ENCODE data around the gene TDRD6. TPM values are rescaled to one million over a fixed set of nuclear protein-coding genes. Genes with fewer than 3 reads are reported as not detected.
"Not testable (repeated sequence)": the region's sequence is repeated elsewhere in the genome, so short reads cannot be mapped to it uniquely, and the experiment has no call there.

Gene TDRD6
- total RNA-seq, 2 experiments from 2014 or later = not detected

DNA sequence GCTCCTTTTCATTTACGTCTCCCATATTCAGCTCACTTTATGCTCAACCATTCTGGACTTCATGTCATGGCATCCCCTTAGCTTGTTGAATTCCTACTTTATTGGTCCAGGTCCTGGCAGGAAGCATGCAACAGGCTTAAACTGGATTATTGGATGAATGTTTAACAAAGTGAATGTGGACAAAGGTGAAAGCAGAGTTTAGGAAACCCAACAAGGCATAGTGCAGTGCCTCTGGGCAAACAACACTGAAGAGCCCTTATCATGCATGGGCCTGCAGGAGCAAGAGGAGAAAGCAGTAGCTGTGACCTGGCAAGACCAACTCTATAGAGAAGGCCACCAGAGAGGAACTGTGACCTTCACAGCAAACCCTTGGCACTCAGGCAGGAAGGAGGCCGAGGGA lies 53.8 kb downstream of the TDRD6 start:
- Mint-ChIP-seq H3K4me3 (no peak overlapping the region), H3K27ac (no peak overlapping the region), H3K4me1 (no peaks in the 10 kb centered on the region), H3K36me3 (no peaks in the 10 kb centered on the region), H3K27me3 (peaks cover 32% of the 10 kb centered on the region), H3K9me3 (ENCODE audit: low read depth) (no peaks in the 10 kb centered on the region)
- DNase-seq = no peak
- CTCF ChIA-PET = no interaction called here
- ATAC-seq = no peak

GRCh38 chr6:46741910-46742309 lies 54.2 kb downstream of the TDRD6 start:
- Mint-ChIP-seq H3K4me3 (no peak overlapping the region), H3K36me3 (no peaks in the 10 kb centered on the region), H3K27ac (no peak overlapping the region), H3K27me3 (peaks cover 30% of the 10 kb centered on the region), H3K9me3 (ENCODE audit: low read depth) (no peaks in the 10 kb centered on the region), H3K4me1 (no peaks in the 10 kb centered on the region)
- DNase-seq (no peak), ATAC-seq (no peak)
- CTCF ChIA-PET = no interaction called here

- no peaks in the 10 kb centered on the region for H3K4me1 Mint-ChIP-seq
- no peak overlapping the region for H3K4me3 Mint-ChIP-seq
- ATAC-seq = no peak
- H3K36me3 Mint-ChIP-seq = no peaks in the 10 kb centered on the region
- H3K27ac Mint-ChIP-seq = no peak overlapping the region
- no peaks in the 10 kb centered on the region for H3K9me3 Mint-ChIP-seq (ENCODE audit: low read depth)
- H3K27me3 Mint-ChIP-seq = peaks cover 19% of the 10 kb centered on the region
- CTCF ChIA-PET = no interaction called here
- no peak for DNase-seq
These were observed 55.9 kb downstream of the TDRD6 start for GRCh38 chr6:46743425-46744158.

GRCh38 chr6:46744159-46744725 lies 56.6 kb downstream of the TDRD6 start:
- ATAC-seq = not testable (repeated sequence)

DNA sequence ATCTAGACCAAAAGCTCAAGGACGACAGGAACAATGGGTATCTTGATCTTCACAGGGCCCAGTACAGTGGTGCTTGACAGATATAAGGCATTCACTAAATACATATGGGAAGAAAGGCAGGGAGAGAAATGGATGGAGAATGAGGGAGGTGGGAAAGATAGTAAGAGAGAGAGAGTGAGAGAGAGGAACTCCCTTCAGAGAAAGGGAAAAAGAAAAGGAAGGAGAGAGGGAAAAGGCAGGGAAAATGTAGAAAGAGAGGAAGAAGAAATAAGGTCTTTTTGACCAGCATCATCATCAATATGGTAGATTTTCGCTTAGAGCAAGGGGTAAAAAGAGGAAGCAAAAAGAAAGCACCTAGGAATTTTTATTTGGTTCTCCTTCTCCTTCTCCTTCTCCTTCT lies 58.3 kb downstream of the TDRD6 start:
- peaks cover 13% of the 10 kb centered on the region for H3K27me3 Mint-ChIP-seq
- H3K27ac Mint-ChIP-seq = no peak overlapping the region
- CTCF ChIA-PET = no interaction called here
- H3K36me3 Mint-ChIP-seq = no peaks in the 10 kb centered on the region
- no peak for DNase-seq
- H3K4me3 Mint-ChIP-seq = no peak overlapping the region
- H3K9me3 Mint-ChIP-seq (ENCODE audit: low read depth) = no peaks in the 10 kb centered on the region
- ATAC-seq = no peak
- no peaks in the 10 kb centered on the region for H3K4me1 Mint-ChIP-seq

More at GRCh38 chr6:46744159-46744725, 56.6 kb downstream of the TDRD6 start:
- peaks cover 15% of the 10 kb centered on the region for H3K27me3 Mint-ChIP-seq
- H3K4me3 Mint-ChIP-seq; H3K4me1 Mint-ChIP-seq; DNase-seq; H3K27ac Mint-ChIP-seq; H3K36me3 Mint-ChIP-seq; CTCF ChIA-PET; H3K9me3 Mint-ChIP-seq (ENCODE audit: low read depth): not testable (repeated sequence)

GRCh38 chr6:46746696-46747095 lies 59.0 kb downstream of the TDRD6 start, which contains the start of gene ANKRD66:
Gene ANKRD66 (plus strand): TSS chr6:46746933. CDS start chr6:46751949, 5,016 bp downstream.
- CTCF ChIA-PET = no interaction called here
- ATAC-seq = no peak
- H3K27me3 Mint-ChIP-seq = peaks cover 13% of the 10 kb centered on the region
- no peaks in the 10 kb centered on the region for H3K9me3 Mint-ChIP-seq (ENCODE audit: low read depth)
- no peaks in the 10 kb centered on the region for H3K4me1 Mint-ChIP-seq
- H3K4me3 Mint-ChIP-seq = no peak within 1 kb of the TSS
- no peak for DNase-seq
- no peak within 1 kb of the TSS for H3K27ac Mint-ChIP-seq
- H3K36me3 Mint-ChIP-seq = no peaks in the 10 kb centered on the region

DNA sequence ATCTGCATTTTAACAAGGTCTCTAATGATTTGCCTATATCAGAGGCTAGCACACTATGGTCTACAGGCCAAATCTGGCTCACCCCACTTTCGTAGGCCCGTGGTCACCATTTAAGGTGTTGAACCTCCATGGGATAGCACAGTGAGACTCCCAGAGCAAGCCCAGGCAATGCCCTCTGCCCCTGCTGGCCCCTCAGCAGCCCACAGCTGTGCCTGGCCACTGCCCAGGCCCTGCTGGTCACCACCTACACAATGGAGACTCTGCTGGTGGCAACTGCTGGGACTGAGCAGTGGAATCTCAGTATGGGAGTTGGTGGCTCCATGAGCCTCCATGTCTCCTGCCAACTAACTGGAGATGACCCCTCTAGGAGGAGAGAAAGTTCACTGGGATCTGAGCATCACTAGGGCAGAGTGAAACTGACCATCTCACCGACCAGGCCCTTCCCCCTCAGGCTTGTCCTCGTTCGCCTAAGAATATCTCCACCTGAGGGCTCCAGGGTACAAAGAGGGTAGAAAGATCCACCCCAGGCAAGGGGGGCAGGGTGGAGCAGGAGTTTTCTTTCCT lies 61.3 kb downstream of the TDRD6 start:
- no peaks in the 10 kb centered on the region for H3K9me3 Mint-ChIP-seq (ENCODE audit: low read depth)
- H3K4me3 Mint-ChIP-seq = no peak overlapping the region
- H3K36me3 Mint-ChIP-seq = no peaks in the 10 kb centered on the region
- ATAC-seq (no peak), DNase-seq (no peak)
- H3K27ac Mint-ChIP-seq = no peak overlapping the region
- CTCF ChIA-PET = no interaction called here
- no peaks in the 10 kb centered on the region for H3K4me1 Mint-ChIP-seq
- peaks cover 10% of the 10 kb centered on the region for H3K27me3 Mint-ChIP-seq

GRCh38 chr6:46749731-46750130 lies 62.0 kb downstream of the TDRD6 start:
- Mint-ChIP-seq H3K9me3 (ENCODE audit: low read depth) (no peaks in the 10 kb centered on the region), H3K36me3 (no peaks in the 10 kb centered on the region), H3K27me3 (peaks cover 10% of the 10 kb centered on the region), H3K4me1 (no peaks in the 10 kb centered on the region), H3K4me3 (no peak overlapping the region), H3K27ac (no peak overlapping the region)
- no peak for DNase-seq
- CTCF ChIA-PET = no interaction called here
- ATAC-seq = no peak

DNA sequence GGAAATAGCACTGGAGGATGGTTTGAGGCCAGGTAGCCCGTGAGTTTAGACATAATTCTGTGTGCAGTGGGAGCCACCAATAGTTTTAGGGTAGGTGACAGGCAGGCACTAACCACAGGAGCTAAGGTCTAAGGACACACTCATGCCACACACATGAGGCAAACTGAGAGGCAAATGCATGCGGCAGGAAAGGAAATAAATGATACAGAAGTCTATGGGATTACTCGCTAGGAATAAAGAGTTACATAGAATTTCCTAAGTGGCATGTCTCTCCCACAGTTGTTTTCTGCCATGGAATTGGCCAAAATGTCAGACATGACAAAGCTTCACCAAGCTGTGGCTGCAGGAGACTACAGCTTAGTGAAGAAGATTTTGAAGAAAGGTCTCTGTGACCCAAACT lies 64.0 kb downstream of the TDRD6 start:
- no peak overlapping the region for H3K27ac Mint-ChIP-seq
- no peak for ATAC-seq
- CTCF ChIA-PET = no interaction called here

More for the DNA sequence above, 64.0 kb downstream of the TDRD6 start:
- Mint-ChIP-seq H3K4me3 (no peak overlapping the region), H3K9me3 (ENCODE audit: low read depth) (no peaks in the 10 kb centered on the region), H3K4me1 (no peaks in the 10 kb centered on the region), H3K36me3 (no peaks in the 10 kb centered on the region), H3K27me3 (no peaks in the 10 kb centered on the region)
- no peak for DNase-seq

Other genes starting within 250 kb of the TDRD6 start
- gene RCAN2, start 196.4 kb upstream of the TDRD6 start, total RNA-seq = 1 to 10 TPM in 1 of 2 experiments, under 1 TPM in 1; 0.91 to 3.4 TPM
- gene CYP39A1, start 35.1 kb upstream of the TDRD6 start, total RNA-seq = not detected
- under 1 TPM; 0.12 to 0.35 TPM for gene SLC25A27, start 34.9 kb upstream of the TDRD6 start, total RNA-seq
- not detected for gene PLA2G7, start 47.5 kb downstream of the TDRD6 start, total RNA-seq
- gene ANKRD66, start 59.0 kb downstream of the TDRD6 start, total RNA-seq = not detected
- gene MEP1A, start 105.5 kb downstream of the TDRD6 start, total RNA-seq = not detected
- not detected for gene ADGRF5, start 234.1 kb downstream of the TDRD6 start, total RNA-seq

All from activated CD8-positive, alpha-beta memory T cell treated with anti-CD3 and anti-CD28 coated beads, Interleukin-2, amount 10 ng/mL, durations not matched to agents 7 days and 5 days (primary cell).